DOHH2 (cell line): Measurements from ENCODE around the gene GAPDHS.

ENCODE experiments used
- H3F3A ChIP-seq: fragments of 200-600 bp; sonication (generic), shearing (Covaris generic); 2 replicates; pipeline ENCODE4 v1.6.0; 2016; ENCODE audit warnings: antibody characterized with exemption, mild to moderate bottlenecking; ENCODE audit not compliant: control insufficient read depth, insufficient read depth
- H3K27ac ChIP-seq: fragments of 200-600 bp; sonication (generic); 2 replicates; pipeline ENCODE4 v1.5.1; 2014; ENCODE audit warnings: low read depth, mild to moderate bottlenecking, low read length, moderate library complexity
- H3K27me3 ChIP-seq: fragments of 200-600 bp; sonication (generic); 2 replicates; pipeline ENCODE4 v1.6.1; 2014; ENCODE audit warnings: mild to moderate bottlenecking, low read length, mixed read lengths; ENCODE audit not compliant: control insufficient read depth
- H3K36me3 ChIP-seq: fragments of 200-600 bp; sonication (generic); 2 replicates; pipeline ENCODE4 v1.6.1; 2014; ENCODE audit warnings: mild to moderate bottlenecking, low read length, moderate library complexity, mixed read lengths; ENCODE audit not compliant: control insufficient read depth
- H3K4me1 ChIP-seq: fragments of 200-600 bp; sonication (generic); 2 replicates; pipeline ENCODE4 v1.6.1; 2014; ENCODE audit warnings: mild to moderate bottlenecking, low read length, mixed read lengths; ENCODE audit not compliant: control insufficient read depth
- H3K4me2 ChIP-seq: fragments of 200-600 bp; sonication (generic); 2 replicates; pipeline ENCODE4 v1.6.0; 2014; ENCODE audit warnings: mild to moderate bottlenecking, low read length, moderate library complexity
- H3K4me3 ChIP-seq: fragments of 200-600 bp; sonication (generic); 2 replicates; pipeline ENCODE4 v1.5.1; 2014; ENCODE audit warnings: mild to moderate bottlenecking, low read length, mixed read lengths
- H3K79me2 ChIP-seq: fragments of 200-600 bp; sonication (generic); 2 replicates; pipeline ENCODE4 v1.6.1; 2014; ENCODE audit warnings: mild to moderate bottlenecking, low read length, mixed read lengths; ENCODE audit not compliant: control insufficient read depth
- H3K9me2 ChIP-seq: fragments of 200-600 bp; sonication (generic); replicated peaks from 2 replicates; pipeline ENCODE4 v1.6.1; 2014; ENCODE audit warnings: mild to moderate bottlenecking, low read length, mixed read lengths; ENCODE audit not compliant: control insufficient read depth
- H3K9me3 ChIP-seq: fragments of 200-600 bp; sonication (generic); 2 replicates; pipeline ENCODE4 v1.6.1; 2014; ENCODE audit warnings: antibody characterized with exemption, low read length, mixed read lengths; ENCODE audit not compliant: control insufficient read depth, insufficient read depth
- H4K20me1 ChIP-seq: fragments of 200-600 bp; sonication (generic); 2 replicates; pipeline ENCODE4 v1.6.0; 2014; ENCODE audit warnings: low read depth, mild to moderate bottlenecking, antibody characterized with exemption, low read length, moderate library complexity; ENCODE audit not compliant: control insufficient read depth, insufficient read depth
- EZH2phosphoT487 ChIP-seq: fragments of 200-600 bp; sonication (generic); IDR thresholded peaks from 2 replicates; pipeline ENCODE4 v1.6.1; 2017; ENCODE audit warnings: borderline replicate concordance, mild to moderate bottlenecking, antibody characterized with exemption, low read length, moderate library complexity, mixed read lengths
- TF ChIP-seq, protein P1 (sequence below): fragments of 200-600 bp; sonication (generic); IDR thresholded peaks from one replicate; pipeline ENCODE4 v1.5.1; 2014; ENCODE audit warnings: antibody characterized with exemption, mild to moderate bottlenecking, low read depth, low read length; ENCODE audit not compliant: poor library complexity, severe bottlenecking

Gene GAPDHS

DNA sequence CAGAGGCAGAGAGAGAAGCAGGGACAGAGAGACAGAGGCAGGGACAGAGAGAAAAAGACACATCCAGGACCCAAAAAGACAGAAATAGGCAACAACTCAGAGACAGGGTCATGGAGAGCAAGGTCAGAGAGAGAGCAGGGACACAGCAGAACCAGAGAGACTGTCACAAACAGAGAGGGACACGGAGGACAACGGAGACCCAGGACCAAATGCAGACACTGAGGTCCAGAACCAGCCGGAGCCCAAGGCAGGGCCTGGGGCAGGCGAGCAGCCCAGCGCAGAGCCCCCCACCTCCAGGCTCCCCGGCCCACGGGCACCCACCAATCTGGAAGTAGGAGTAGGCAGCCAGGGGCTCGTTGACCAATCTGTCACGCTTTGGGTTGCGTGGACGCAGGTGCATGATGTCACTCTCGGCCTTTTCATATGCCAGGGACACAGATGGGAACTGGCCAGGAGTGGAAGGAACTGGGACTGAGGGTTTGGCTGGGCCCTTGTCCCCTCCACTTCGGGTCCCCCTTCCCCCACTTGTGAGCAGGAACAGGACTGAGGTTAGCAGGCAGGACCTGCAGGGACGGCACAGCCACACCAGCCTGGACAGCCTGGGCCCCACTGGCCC lies 20.2 kb downstream of the GAPDHS start:
- H3F3A ChIP-seq: no peaks in the 10 kb centered on the region
- H3K9me3 ChIP-seq: no peaks in the 10 kb centered on the region
- H3K4me1 ChIP-seq: 0 out of 2 replicates have a peak, but pooled peaks cover under 1% of the 10 kb centered on the region
- H3K36me3 ChIP-seq: 0 out of 2 replicates have a peak, but pooled peaks cover 3% of the 10 kb centered on the region
- H3K9me2 ChIP-seq: no peaks in the 10 kb centered on the region
- no peak overlapping the region for H3K27ac ChIP-seq
- TF ChIP-seq, protein P1, sequence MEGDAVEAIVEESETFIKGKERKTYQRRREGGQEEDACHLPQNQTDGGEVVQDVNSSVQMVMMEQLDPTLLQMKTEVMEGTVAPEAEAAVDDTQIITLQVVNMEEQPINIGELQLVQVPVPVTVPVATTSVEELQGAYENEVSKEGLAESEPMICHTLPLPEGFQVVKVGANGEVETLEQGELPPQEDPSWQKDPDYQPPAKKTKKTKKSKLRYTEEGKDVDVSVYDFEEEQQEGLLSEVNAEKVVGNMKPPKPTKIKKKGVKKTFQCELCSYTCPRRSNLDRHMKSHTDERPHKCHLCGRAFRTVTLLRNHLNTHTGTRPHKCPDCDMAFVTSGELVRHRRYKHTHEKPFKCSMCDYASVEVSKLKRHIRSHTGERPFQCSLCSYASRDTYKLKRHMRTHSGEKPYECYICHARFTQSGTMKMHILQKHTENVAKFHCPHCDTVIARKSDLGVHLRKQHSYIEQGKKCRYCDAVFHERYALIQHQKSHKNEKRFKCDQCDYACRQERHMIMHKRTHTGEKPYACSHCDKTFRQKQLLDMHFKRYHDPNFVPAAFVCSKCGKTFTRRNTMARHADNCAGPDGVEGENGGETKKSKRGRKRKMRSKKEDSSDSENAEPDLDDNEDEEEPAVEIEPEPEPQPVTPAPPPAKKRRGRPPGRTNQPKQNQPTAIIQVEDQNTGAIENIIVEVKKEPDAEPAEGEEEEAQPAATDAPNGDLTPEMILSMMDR: no peak
- no peak for TF ChIP-seq EZH2phosphoT487
- H3K27me3 ChIP-seq: no peaks in the 10 kb centered on the region
- H3K4me3 ChIP-seq: no peak overlapping the region
- no peaks in the 10 kb centered on the region for H3K79me2 ChIP-seq
- H4K20me1 ChIP-seq: no peaks in the 10 kb centered on the region
- no peak overlapping the region for H3K4me2 ChIP-seq

DNA sequence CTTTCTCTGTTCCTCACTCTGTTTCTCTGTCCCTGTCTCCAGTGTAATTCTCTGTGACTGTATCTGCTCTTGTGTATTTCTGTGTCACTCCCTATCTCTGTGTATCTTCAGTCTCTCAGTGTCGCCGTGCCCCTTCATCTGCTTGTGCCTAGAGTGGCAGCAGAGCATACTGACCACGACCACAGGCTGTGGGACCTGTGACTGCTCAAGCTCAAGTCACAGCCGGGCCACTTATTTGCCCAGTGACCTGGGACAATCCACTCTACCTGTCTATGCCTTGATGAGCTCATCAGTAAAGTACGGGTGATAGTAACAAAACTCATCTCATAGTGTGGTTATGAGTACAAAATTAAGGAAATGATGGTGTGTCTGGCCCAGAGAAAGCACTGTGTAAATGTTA lies 20.8 kb downstream of the GAPDHS start:
- Histone ChIP-seq H3K9me2 (no peaks in the 10 kb centered on the region), H3K27ac (no peak overlapping the region), H3K4me3 (no peak overlapping the region), H3K9me3 (no peaks in the 10 kb centered on the region), H3K79me2 (no peaks in the 10 kb centered on the region), H3K36me3 (0 out of 2 replicates have a peak, but pooled peaks cover 3% of the 10 kb centered on the region), H3K4me2 (no peak overlapping the region), H3F3A (no peaks in the 10 kb centered on the region), H4K20me1 (no peaks in the 10 kb centered on the region), H3K27me3 (peaks cover 4% of the 10 kb centered on the region), H3K4me1 (peaks cover 6% of the 10 kb centered on the region)
- no peak for TF ChIP-seq EZH2phosphoT487
- TF ChIP-seq, protein P1: no peak

DNA sequence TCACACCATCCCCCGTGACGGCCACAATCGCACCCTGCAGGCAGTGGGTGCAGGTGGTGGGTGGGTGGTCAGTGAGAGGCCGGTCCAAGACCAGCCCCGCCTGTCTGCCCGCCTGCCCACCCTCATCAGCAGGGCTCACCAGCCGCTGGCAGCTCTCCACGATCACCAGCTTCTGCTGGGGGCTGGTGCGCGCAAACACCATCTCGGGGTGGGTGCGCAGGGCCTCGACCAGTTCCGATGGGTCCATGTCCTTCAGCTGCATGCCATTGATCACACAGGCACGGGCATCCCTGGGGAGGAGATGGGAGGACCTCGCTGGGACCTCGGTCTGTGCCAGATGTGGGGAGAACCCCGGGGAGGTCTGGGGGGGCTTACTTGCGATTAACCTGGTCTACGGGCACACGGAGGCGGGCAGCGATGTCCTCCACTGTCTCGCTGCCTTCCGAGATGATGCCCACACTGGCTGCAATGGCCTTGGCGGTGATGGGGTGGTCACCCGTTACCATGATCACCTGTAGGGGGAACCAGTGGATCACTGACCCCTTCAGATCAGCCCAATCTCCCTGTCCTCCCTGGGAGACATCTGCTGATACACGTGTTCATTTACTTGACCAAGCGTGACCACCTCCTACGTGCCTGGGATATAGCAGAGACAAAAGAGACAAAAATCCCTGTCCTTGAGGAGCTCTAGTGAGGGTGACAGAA lies 22.2 kb downstream of the GAPDHS start:
- Histone ChIP-seq H3K36me3 (no peaks in the 10 kb centered on the region), H3K4me2 (no peak overlapping the region), H4K20me1 (no peaks in the 10 kb centered on the region; the same call in 1 of the 2 replicates), H3K9me3 (no peaks in the 10 kb centered on the region), H3K79me2 (no peaks in the 10 kb centered on the region), H3K27ac (no peak overlapping the region), H3K4me1 (peaks cover 11% of the 10 kb centered on the region), H3K9me2 (no peaks in the 10 kb centered on the region), H3K27me3 (peaks cover 14% of the 10 kb centered on the region), H3K4me3 (no peak overlapping the region), H3F3A (no peaks in the 10 kb centered on the region)
- TF ChIP-seq, protein P1: peak; percentile 41
- TF ChIP-seq EZH2phosphoT487: no peak
